ENCODE measurements around the gene RPL23. TPM values are rescaled to one million over a fixed set of nuclear protein-coding genes. Genes with fewer than 3 reads are reported as not detected.
"Not testable (repeated sequence)": the region's sequence is repeated elsewhere in the genome, so short reads cannot be mapped to it uniquely, and the experiment has no call there.

The RPL23 gene
- total RNA-seq, 2 experiments from 2014 or later: 2,241 to 2,332 TPM

GRCh38 chr17:38855101-38855714, 1.7 kb upstream of the RPL23 start:
- CTCF ChIA-PET: interaction anchor here (0.6 to 2.3 kb wide), 4 partner anchors 13 to 352 kb away, joined by 3 to 25 read pairs (median 5); partner anchors contain the start of gene LASP1
- H3K27me3 Mint-ChIP-seq (ENCODE audit: low read depth); H3K9me3 Mint-ChIP-seq; H3K4me3 Mint-ChIP-seq; DNase-seq: not testable (repeated sequence)
- Mint-ChIP-seq H3K4me1 (ENCODE audit: low read depth) (peaks cover 34% of the 10 kb centered on the region), H3K36me3 (ENCODE audit: low read depth) (peaks cover 35% of the 10 kb centered on the region), H3K27ac (peak overlapping the region; percentile 99)
- intact Hi-C loops (cut with micrococcal nuclease): loop anchor here (2.0 kb wide), 1 partner anchor 44 kb away; no protein-coding TSS in a partner anchor

- CTCF ChIA-PET: interaction anchor here (0.6 to 2.3 kb wide), 4 partner anchors 16 to 349 kb away, joined by 3 to 25 read pairs (median 5); partner anchors contain the start of gene LASP1
- peak overlapping the region; percentile 99 for H3K27ac Mint-ChIP-seq
- no peak for DNase-seq
- peaks cover 43% of the 10 kb centered on the region for H3K4me1 Mint-ChIP-seq (ENCODE audit: low read depth)
- intact Hi-C loops (cut with micrococcal nuclease): loop anchor here (1.0 to 5.0 kb wide), 7 partner anchors 16 to 299 kb away; partner anchors contain the start of genes CWC25, EPOP, PIP4K2B and PLXDC1
- peak overlapping the region; percentile 96 for H3K4me3 Mint-ChIP-seq
- H3K27me3 Mint-ChIP-seq (ENCODE audit: low read depth): no peaks in the 10 kb centered on the region
- peaks cover 57% of the 10 kb centered on the region for H3K36me3 Mint-ChIP-seq (ENCODE audit: low read depth)
- no peaks in the 10 kb centered on the region for H3K9me3 Mint-ChIP-seq
Observed at GRCh38 chr17:38852771-38853291, 690 bp downstream of the RPL23 start.

- no peaks in the 10 kb centered on the region for H3K27me3 Mint-ChIP-seq (ENCODE audit: low read depth)
Observed at GRCh38 chr17:38851434-38851833, 2.1 kb downstream of the RPL23 start.

GRCh38 chr17:38850374-38850773, 3.1 kb downstream of the RPL23 start:
- H3K36me3 Mint-ChIP-seq (ENCODE audit: low read depth): peaks cover 59% of the 10 kb centered on the region
- CTCF ChIA-PET: no interaction called here

More at GRCh38 chr17:38851434-38851833, 2.1 kb downstream of the RPL23 start:
- CTCF ChIA-PET: interaction anchor here (0.6 to 1.2 kb wide), 2 partner anchors 66 to 302 kb away, joined by 3 to 5 read pairs; no protein-coding TSS in a partner anchor
- Mint-ChIP-seq H3K36me3 (ENCODE audit: low read depth) (peaks cover 59% of the 10 kb centered on the region), H3K9me3 (no peaks in the 10 kb centered on the region), H3K4me1 (ENCODE audit: low read depth) (peaks cover 43% of the 10 kb centered on the region), H3K27ac (peak overlapping the region; percentile 99), H3K4me3 (peak overlapping the region; percentile 96)
- intact Hi-C loops (cut with micrococcal nuclease): loop anchor here (5.0 kb wide), 1 partner anchor 301 kb away; the partner anchor contains the start of gene PLXDC1
- DNase-seq: no peak

GRCh38 chr17:38848939-38849605, 4.4 kb downstream of the RPL23 start:
- peaks cover 33% of the 10 kb centered on the region for H3K4me1 Mint-ChIP-seq (ENCODE audit: low read depth)
- H3K27me3 Mint-ChIP-seq (ENCODE audit: low read depth): no peaks in the 10 kb centered on the region
- DNase-seq: no peak
- H3K27ac Mint-ChIP-seq: peak overlapping the region; percentile 8
- no peaks in the 10 kb centered on the region for H3K9me3 Mint-ChIP-seq
- CTCF ChIA-PET: interaction anchor here (0.6 to 0.9 kb wide), 3 partner anchors 42 to 303 kb away, joined by 3 read pairs; no protein-coding TSS in a partner anchor
- intact Hi-C loops (cut with micrococcal nuclease): no loop called here
- H3K36me3 Mint-ChIP-seq (ENCODE audit: low read depth): peaks cover 59% of the 10 kb centered on the region
- H3K4me3 Mint-ChIP-seq: no peak overlapping the region

More at GRCh38 chr17:38850374-38850773, 3.1 kb downstream of the RPL23 start:
- peak overlapping the region; percentile 47 for H3K27ac Mint-ChIP-seq
- no peaks in the 10 kb centered on the region for H3K27me3 Mint-ChIP-seq (ENCODE audit: low read depth)
- H3K9me3 Mint-ChIP-seq: no peaks in the 10 kb centered on the region
- no peak for DNase-seq
- intact Hi-C loops (cut with micrococcal nuclease): loop anchor here (5.0 kb wide), 1 partner anchor 302 kb away; the partner anchor contains the start of gene PLXDC1
- H3K4me3 Mint-ChIP-seq: peak overlapping the region; percentile 96
- peaks cover 42% of the 10 kb centered on the region for H3K4me1 Mint-ChIP-seq (ENCODE audit: low read depth)

GRCh38 chr17:38848557-38848891, 5.0 kb downstream of the RPL23 start:
- H3K4me1 Mint-ChIP-seq (ENCODE audit: low read depth): peaks cover 33% of the 10 kb centered on the region
- DNase-seq: no peak
- no peaks in the 10 kb centered on the region for H3K27me3 Mint-ChIP-seq (ENCODE audit: low read depth)
- CTCF ChIA-PET: interaction anchor here (0.9 kb wide), 1 partner anchor 304 kb away, joined by 3 read pairs; no protein-coding TSS in a partner anchor
- intact Hi-C loops (cut with micrococcal nuclease): no loop called here
- H3K9me3 Mint-ChIP-seq: no peaks in the 10 kb centered on the region
- peaks cover 57% of the 10 kb centered on the region for H3K36me3 Mint-ChIP-seq (ENCODE audit: low read depth)
- H3K27ac Mint-ChIP-seq: no peak overlapping the region
- H3K4me3 Mint-ChIP-seq: no peak overlapping the region

GRCh38 chr17:38844261-38844757, 9.2 kb downstream of the RPL23 start:
- DNase-seq: no peak
- Mint-ChIP-seq H3K27me3 (ENCODE audit: low read depth) (no peaks in the 10 kb centered on the region), H3K4me1 (ENCODE audit: low read depth) (peaks cover 5% of the 10 kb centered on the region), H3K4me3 (no peak overlapping the region), H3K9me3 (no peaks in the 10 kb centered on the region), H3K36me3 (ENCODE audit: low read depth) (peaks cover 17% of the 10 kb centered on the region), H3K27ac (no peak overlapping the region)
- intact Hi-C loops (cut with micrococcal nuclease): no loop called here
- CTCF ChIA-PET: interaction anchor here (1.8 kb wide), 1 partner anchor 309 kb away, joined by 5 read pairs; no protein-coding TSS in a partner anchor

GRCh38 chr17:38825762-38826247, 27.7 kb downstream of the RPL23 start:
- H3K27me3 Mint-ChIP-seq (ENCODE audit: low read depth): no peaks in the 10 kb centered on the region
- intact Hi-C loops (cut with micrococcal nuclease): loop anchor here (1.0 kb wide), 2 partner anchors 27 to 43 kb away; partner anchors contain the start of gene RPL23

GRCh38 chr17:38824899-38825761, 28.4 kb downstream of the RPL23 start, which contains the start of gene CWC25:
CWC25 (minus strand) TSS chr17:38825321; CDS start chr17:38825183, 138 bp downstream.
- DNase-seq: peak; percentile 95
- peaks cover 7% of the 10 kb centered on the region for H3K36me3 Mint-ChIP-seq (ENCODE audit: low read depth)
- CTCF ChIA-PET: no interaction called here
- peak within 1 kb of the TSS; percentile 99 for H3K27ac Mint-ChIP-seq
- H3K9me3 Mint-ChIP-seq: no peaks in the 10 kb centered on the region
- H3K4me1 Mint-ChIP-seq (ENCODE audit: low read depth): peaks cover 29% of the 10 kb centered on the region
- H3K27me3 Mint-ChIP-seq (ENCODE audit: low read depth): no peaks in the 10 kb centered on the region
- peak within 1 kb of the TSS; percentile 91 for H3K4me3 Mint-ChIP-seq
- intact Hi-C loops (cut with micrococcal nuclease): loop anchor here (1.0 kb wide), 2 partner anchors 28 to 44 kb away; partner anchors contain the start of gene RPL23

More at GRCh38 chr17:38825762-38826247, 27.7 kb downstream of the RPL23 start:
- Mint-ChIP-seq H3K4me1 (ENCODE audit: low read depth) (peaks cover 24% of the 10 kb centered on the region), H3K36me3 (ENCODE audit: low read depth) (peaks cover 2% of the 10 kb centered on the region), H3K4me3 (peak overlapping the region; percentile 91), H3K9me3 (no peaks in the 10 kb centered on the region), H3K27ac (peak overlapping the region; percentile 99)
- CTCF ChIA-PET: no interaction called here
- DNase-seq: no peak

GRCh38 chr17:38815576-38816193, 37.8 kb downstream of the RPL23 start:
- Mint-ChIP-seq H3K27me3 (ENCODE audit: low read depth) (no peaks in the 10 kb centered on the region), H3K4me3 (no peak overlapping the region), H3K4me1 (ENCODE audit: low read depth) (peaks cover 11% of the 10 kb centered on the region), H3K27ac (no peak overlapping the region), H3K9me3 (no peaks in the 10 kb centered on the region), H3K36me3 (ENCODE audit: low read depth) (peaks cover 22% of the 10 kb centered on the region)
- DNase-seq: no peak
- CTCF ChIA-PET: no interaction called here
- intact Hi-C loops (cut with micrococcal nuclease): no loop called here

- CTCF ChIA-PET: no interaction called here
- no peak overlapping the region for H3K4me3 Mint-ChIP-seq
- no peaks in the 10 kb centered on the region for H3K27me3 Mint-ChIP-seq (ENCODE audit: low read depth)
- H3K36me3 Mint-ChIP-seq (ENCODE audit: low read depth): peaks cover 26% of the 10 kb centered on the region
- H3K4me1 Mint-ChIP-seq (ENCODE audit: low read depth): no peaks in the 10 kb centered on the region
- intact Hi-C loops (cut with micrococcal nuclease): no loop called here
- DNase-seq: no peak
- H3K9me3 Mint-ChIP-seq: no peaks in the 10 kb centered on the region
- no peak overlapping the region for H3K27ac Mint-ChIP-seq
Observed at GRCh38 chr17:38809828-38810227, 43.7 kb downstream of the RPL23 start.
